ENCODE results near the gene SPIRE1. TPM values are rescaled to one million over a fixed set of nuclear protein-coding genes. Genes with fewer than 3 reads are reported as not detected.
"Not testable (repeated sequence)": the region's sequence is repeated elsewhere in the genome, so short reads cannot be mapped to it uniquely, and the experiment has no call there.

SPIRE1 gene
- polyA plus RNA-seq, 1 donor = 6.7 TPM

- no peak for DNase-seq
- no CpG with 5 or more reads among the region's 2 CpGs for WGBS (ENCODE audit: insufficient coverage, low lambda C conversion rate)
- H3K36me3 ChIP-seq (ENCODE audit: control insufficient read depth, insufficient read depth, low read length) = peaks cover 3% of the 10 kb centered on the region
- no peaks in the 10 kb centered on the region for H3K9me3 ChIP-seq (ENCODE audit: control insufficient read depth, low read depth, low read length)
- no peaks in the 10 kb centered on the region for H3K4me1 ChIP-seq (ENCODE audit: control insufficient read depth, insufficient read depth, low read length)
- no peak overlapping the region for H3K4me3 ChIP-seq (ENCODE audit: low read length)
- no peak overlapping the region for H3K27ac ChIP-seq (ENCODE audit: low read length)
- no peaks in the 10 kb centered on the region for H3K27me3 ChIP-seq (ENCODE audit: control insufficient read depth, insufficient read depth, low read length)
These were observed 160.6 kb downstream of the SPIRE1 start for GRCh38 chr18:12497296-12497695.

DNA sequence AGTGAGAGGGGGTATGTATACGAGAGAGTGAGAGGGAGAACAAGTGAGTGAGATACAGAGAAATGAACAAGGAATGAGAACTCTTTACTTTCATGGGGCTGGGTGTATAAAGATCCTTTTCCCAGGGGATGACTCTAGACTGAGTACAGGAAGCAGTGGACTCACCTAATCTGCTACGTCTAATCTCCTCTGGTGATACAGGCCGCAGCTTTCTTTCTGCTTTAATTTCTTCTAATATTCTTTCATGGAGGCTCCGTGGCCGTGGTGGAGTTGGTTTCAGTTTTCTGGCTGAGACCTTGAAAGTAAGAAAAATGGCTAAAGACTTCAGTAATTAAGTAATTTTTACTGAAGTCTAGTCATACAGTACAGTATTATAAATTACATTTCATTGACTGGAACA lies 165.0 kb downstream of the SPIRE1 start:
- Histone ChIP-seq H3K4me1 (ENCODE audit: control insufficient read depth, insufficient read depth, low read length) (no peaks in the 10 kb centered on the region), H3K27me3 (ENCODE audit: control insufficient read depth, insufficient read depth, low read length) (no peaks in the 10 kb centered on the region), H3K27ac (ENCODE audit: low read length) (no peak overlapping the region), H3K9me3 (ENCODE audit: control insufficient read depth, low read depth, low read length) (no peaks in the 10 kb centered on the region), H3K36me3 (ENCODE audit: control insufficient read depth, insufficient read depth, low read length) (peaks cover 9% of the 10 kb centered on the region), H3K4me3 (ENCODE audit: low read length) (no peak overlapping the region)
- 93% methylated on average over 3 of the region's 5 CpGs for WGBS (ENCODE audit: insufficient coverage, low lambda C conversion rate)
- DNase-seq = no peak

DNA sequence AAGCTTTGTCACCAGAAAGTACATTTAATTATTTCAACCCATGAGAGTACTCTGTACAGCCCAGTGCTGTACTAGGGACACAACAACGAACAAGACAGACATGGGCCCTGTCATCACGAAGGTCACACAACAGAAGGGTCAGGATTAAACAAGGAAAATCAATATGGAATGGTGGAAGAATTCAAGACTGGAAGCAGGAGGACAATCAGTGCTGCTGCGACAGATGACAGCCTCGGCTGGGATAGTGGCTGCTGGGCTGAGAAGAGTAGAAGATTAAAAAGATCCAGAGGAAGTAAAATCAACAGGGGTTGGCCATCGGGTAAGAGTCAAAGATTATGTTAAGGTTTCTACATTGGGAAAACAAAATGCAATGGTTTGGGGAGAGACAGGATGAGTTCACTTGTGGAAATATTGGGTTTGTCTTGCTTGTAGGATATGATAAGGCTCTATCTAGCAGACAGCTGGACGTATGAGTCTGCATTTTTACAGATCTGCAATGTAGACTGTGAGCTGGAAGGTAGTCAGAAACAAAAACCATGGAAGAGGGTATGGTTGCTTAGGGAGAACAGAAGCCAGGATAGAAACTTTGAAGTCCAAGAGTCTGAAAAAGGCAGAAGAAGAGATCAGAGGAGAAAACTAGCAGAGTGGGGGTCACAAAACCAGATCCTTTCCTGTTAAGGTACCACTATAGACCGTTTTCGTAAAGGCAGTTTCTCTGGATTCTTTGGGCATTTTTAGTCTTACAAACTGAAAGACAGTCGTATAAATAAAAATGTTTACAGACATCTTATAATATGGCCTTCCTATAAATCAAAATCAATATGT lies 166.1 kb downstream of the SPIRE1 start:
- Histone ChIP-seq H3K27me3 (ENCODE audit: control insufficient read depth, insufficient read depth, low read length) (no peaks in the 10 kb centered on the region), H3K4me3 (ENCODE audit: low read length) (no peak overlapping the region), H3K4me1 (ENCODE audit: control insufficient read depth, insufficient read depth, low read length) (no peaks in the 10 kb centered on the region), H3K36me3 (ENCODE audit: control insufficient read depth, insufficient read depth, low read length) (peaks cover 9% of the 10 kb centered on the region), H3K9me3 (ENCODE audit: control insufficient read depth, low read depth, low read length) (no peaks in the 10 kb centered on the region), H3K27ac (ENCODE audit: low read length) (no peak overlapping the region)
- DNase-seq = no peak
- WGBS (ENCODE audit: insufficient coverage, low lambda C conversion rate) = 94% methylated on average over 6 of the region's 9 CpGs

- Histone ChIP-seq H3K9me3 (ENCODE audit: control insufficient read depth, low read depth, low read length) (no peaks in the 10 kb centered on the region), H3K4me3 (ENCODE audit: low read length) (no peak overlapping the region), H3K4me1 (ENCODE audit: control insufficient read depth, insufficient read depth, low read length) (no peaks in the 10 kb centered on the region), H3K27ac (ENCODE audit: low read length) (no peak overlapping the region), H3K36me3 (ENCODE audit: control insufficient read depth, insufficient read depth, low read length) (no peaks in the 10 kb centered on the region), H3K27me3 (ENCODE audit: control insufficient read depth, insufficient read depth, low read length) (no peaks in the 10 kb centered on the region)
- no peak for DNase-seq
- 100% methylated on average over 3 of the region's 5 CpGs for WGBS (ENCODE audit: insufficient coverage, low lambda C conversion rate)
These were observed 172.3 kb downstream of the SPIRE1 start for GRCh38 chr18:12485479-12486105.

DNA sequence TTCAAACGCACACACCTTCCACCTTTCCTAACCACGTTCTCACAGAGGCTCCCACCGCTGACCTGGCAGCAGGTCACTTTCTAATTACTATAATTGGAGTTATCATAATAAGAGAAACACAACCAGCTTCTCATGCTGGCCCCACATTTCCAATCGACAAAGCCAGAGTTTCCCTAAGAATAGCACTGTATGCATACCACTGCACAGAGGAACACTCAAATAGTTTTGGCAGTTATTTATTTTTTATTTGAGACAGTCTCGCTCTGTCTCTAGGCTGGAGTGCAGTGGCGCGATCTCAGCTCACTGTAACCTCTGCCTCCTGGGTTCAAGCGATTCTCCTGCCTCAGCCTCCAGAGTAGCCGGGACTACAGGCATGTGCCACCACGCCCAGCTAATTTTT lies 176.0 kb downstream of the SPIRE1 start:
- H3K9me3 ChIP-seq (ENCODE audit: control insufficient read depth, low read depth, low read length); H3K36me3 ChIP-seq (ENCODE audit: control insufficient read depth, insufficient read depth, low read length); H3K27me3 ChIP-seq (ENCODE audit: control insufficient read depth, insufficient read depth, low read length); H3K27ac ChIP-seq (ENCODE audit: low read length); DNase-seq; H3K4me1 ChIP-seq (ENCODE audit: control insufficient read depth, insufficient read depth, low read length); H3K4me3 ChIP-seq (ENCODE audit: low read length): not testable (repeated sequence)
- no CpG with 5 or more reads among the region's 10 CpGs for WGBS (ENCODE audit: insufficient coverage, low lambda C conversion rate)

- no peak overlapping the region for H3K27ac ChIP-seq (ENCODE audit: low read length)
- no peak for DNase-seq
- no peaks in the 10 kb centered on the region for H3K4me1 ChIP-seq (ENCODE audit: control insufficient read depth, insufficient read depth, low read length)
- H3K27me3 ChIP-seq (ENCODE audit: control insufficient read depth, insufficient read depth, low read length) = no peaks in the 10 kb centered on the region
- H3K4me3 ChIP-seq (ENCODE audit: low read length) = no peak overlapping the region
- H3K36me3 ChIP-seq (ENCODE audit: control insufficient read depth, insufficient read depth, low read length) = no peaks in the 10 kb centered on the region
- no peaks in the 10 kb centered on the region for H3K9me3 ChIP-seq (ENCODE audit: control insufficient read depth, low read depth, low read length)
These were observed 177.9 kb downstream of the SPIRE1 start for GRCh38 chr18:12479982-12480381.

DNA sequence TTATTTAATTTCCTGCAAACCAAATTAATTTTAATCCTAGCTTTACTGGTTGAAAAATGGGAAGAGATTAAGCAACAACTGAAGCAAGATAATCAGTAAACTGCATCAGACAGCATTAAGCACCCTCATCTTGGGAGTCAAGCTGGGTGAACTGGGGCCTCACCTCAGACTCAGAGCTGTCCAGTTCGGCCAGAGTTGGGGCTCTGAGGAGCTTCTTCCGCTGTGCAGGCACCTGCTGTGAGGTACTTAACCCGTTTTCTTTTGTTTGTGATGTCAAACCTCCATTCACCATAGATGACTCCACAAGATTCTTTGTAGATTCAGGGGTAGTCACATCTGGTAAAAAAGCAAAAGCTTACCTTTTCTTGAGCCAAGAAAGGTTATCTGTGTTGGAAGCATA lies 178.4 kb downstream of the SPIRE1 start:
- WGBS (ENCODE audit: insufficient coverage, low lambda C conversion rate) = no CpG with 5 or more reads among the region's 3 CpGs
- H3K27ac ChIP-seq (ENCODE audit: low read length) = no peak overlapping the region
- H3K4me1 ChIP-seq (ENCODE audit: control insufficient read depth, insufficient read depth, low read length) = no peaks in the 10 kb centered on the region
- no peak for DNase-seq
- H3K36me3 ChIP-seq (ENCODE audit: control insufficient read depth, insufficient read depth, low read length) = no peaks in the 10 kb centered on the region
- no peaks in the 10 kb centered on the region for H3K27me3 ChIP-seq (ENCODE audit: control insufficient read depth, insufficient read depth, low read length)
- H3K4me3 ChIP-seq (ENCODE audit: low read length) = no peak overlapping the region
- H3K9me3 ChIP-seq (ENCODE audit: control insufficient read depth, low read depth, low read length) = no peaks in the 10 kb centered on the region

DNA sequence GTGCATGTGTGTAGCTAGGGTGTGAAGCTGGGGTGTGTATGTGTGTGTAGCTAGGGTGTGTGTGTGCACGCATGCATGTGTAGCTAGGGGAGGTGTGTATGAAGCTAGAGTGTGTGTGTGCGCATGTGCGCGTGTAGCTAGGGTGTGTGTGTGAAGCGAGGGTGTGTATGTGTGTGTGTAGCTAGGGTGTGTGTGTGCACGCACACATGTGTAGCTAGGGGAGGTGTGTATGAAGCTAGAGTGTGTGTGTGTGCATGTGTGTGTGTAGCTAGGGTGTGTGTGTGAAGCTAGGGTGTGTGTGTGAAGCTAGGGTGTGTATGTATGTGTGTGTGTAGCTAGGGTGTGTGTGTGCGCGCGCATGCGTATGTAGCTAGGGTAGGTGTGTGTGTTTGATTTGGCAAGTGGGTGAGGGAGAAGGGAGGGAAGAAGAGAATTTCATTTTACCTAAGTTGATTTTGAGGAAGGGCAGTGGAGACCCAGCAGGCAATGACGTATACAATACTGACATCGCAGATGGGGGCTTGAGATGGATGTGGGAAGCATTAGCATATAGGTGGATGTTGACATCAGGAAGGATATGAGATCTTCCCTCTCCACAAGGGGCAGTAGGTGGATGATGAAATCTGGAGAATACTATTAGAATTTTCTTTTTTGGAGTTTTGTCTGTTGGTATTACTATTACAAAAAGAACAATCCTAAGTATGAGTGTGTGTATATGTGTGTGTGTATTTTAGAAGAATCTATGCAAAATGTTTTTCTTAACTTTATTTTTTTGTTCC lies 179.4 kb downstream of the SPIRE1 start:
- 96% methylated on average over 4 of the region's 12 CpGs for WGBS (ENCODE audit: insufficient coverage, low lambda C conversion rate)

GRCh38 chr18:12477606-12478005 lies 180.3 kb downstream of the SPIRE1 start:
- no peaks in the 10 kb centered on the region for H3K9me3 ChIP-seq (ENCODE audit: control insufficient read depth, low read depth, low read length)

More for the DNA sequence above, 179.4 kb downstream of the SPIRE1 start:
- no peaks in the 10 kb centered on the region for H3K4me1 ChIP-seq (ENCODE audit: control insufficient read depth, insufficient read depth, low read length)
- no peak for DNase-seq
- H3K27me3 ChIP-seq (ENCODE audit: control insufficient read depth, insufficient read depth, low read length) = no peaks in the 10 kb centered on the region
- no peak overlapping the region for H3K4me3 ChIP-seq (ENCODE audit: low read length)
- H3K36me3 ChIP-seq (ENCODE audit: control insufficient read depth, insufficient read depth, low read length) = no peaks in the 10 kb centered on the region
- H3K27ac ChIP-seq (ENCODE audit: low read length) = no peak overlapping the region
- no peaks in the 10 kb centered on the region for H3K9me3 ChIP-seq (ENCODE audit: control insufficient read depth, low read depth, low read length)

GRCh38 chr18:12476955-12477354 lies 181.0 kb downstream of the SPIRE1 start:
- no CpG with 5 or more reads among the region's 2 CpGs for WGBS (ENCODE audit: insufficient coverage, low lambda C conversion rate)
- Histone ChIP-seq H3K4me3 (ENCODE audit: low read length) (no peak overlapping the region), H3K36me3 (ENCODE audit: control insufficient read depth, insufficient read depth, low read length) (no peaks in the 10 kb centered on the region), H3K27ac (ENCODE audit: low read length) (no peak overlapping the region), H3K27me3 (ENCODE audit: control insufficient read depth, insufficient read depth, low read length) (no peaks in the 10 kb centered on the region), H3K9me3 (ENCODE audit: control insufficient read depth, low read depth, low read length) (no peaks in the 10 kb centered on the region), H3K4me1 (ENCODE audit: control insufficient read depth, insufficient read depth, low read length) (no peaks in the 10 kb centered on the region)
- DNase-seq = no peak

More at GRCh38 chr18:12477606-12478005, 180.3 kb downstream of the SPIRE1 start:
- Histone ChIP-seq H3K27ac (ENCODE audit: low read length) (no peak overlapping the region), H3K27me3 (ENCODE audit: control insufficient read depth, insufficient read depth, low read length) (no peaks in the 10 kb centered on the region), H3K36me3 (ENCODE audit: control insufficient read depth, insufficient read depth, low read length) (no peaks in the 10 kb centered on the region), H3K4me1 (ENCODE audit: control insufficient read depth, insufficient read depth, low read length) (no peaks in the 10 kb centered on the region), H3K4me3 (ENCODE audit: low read length) (no peak overlapping the region)
- no peak for DNase-seq
- 100% methylated on average over 1 of the region's 11 CpGs for WGBS (ENCODE audit: insufficient coverage, low lambda C conversion rate)
